Loucy (cell line): ENCODE results near the gene VPS26B.

Experiments
- H2AFZ ChIP-seq: fragments of 200-600 bp; sonication (generic); 2 replicates; pipeline ENCODE4 v1.6.0; 2016; ENCODE audit warnings: antibody characterized with exemption, mild to moderate bottlenecking, low read length, moderate library complexity
- H3F3A ChIP-seq: fragments of 200-600 bp; 2 replicates; pipeline ENCODE4 v1.6.0; 2016; ENCODE audit warnings: antibody characterized with exemption, low read depth, mild to moderate bottlenecking
- H3K27me3 ChIP-seq: fragments of 200-600 bp; sonication (generic); 2 replicates; pipeline ENCODE4 v1.6.1; 2014; ENCODE audit warnings: low read length, mild to moderate bottlenecking; ENCODE audit not compliant: insufficient read depth, poor library complexity, severe bottlenecking
- H3K36me3 ChIP-seq: fragments of 200-600 bp; sonication (generic); 2 replicates; pipeline ENCODE4 v1.6.1; 2016; ENCODE audit warnings: low read length; ENCODE audit not compliant: insufficient read depth
- H3K4me1 ChIP-seq: fragments of 200-600 bp; sonication (generic); 2 replicates; pipeline ENCODE4 v1.5.1; 2014; ENCODE audit warnings: low read length, mild to moderate bottlenecking; ENCODE audit not compliant: insufficient read depth, poor library complexity, severe bottlenecking
- H3K4me2 ChIP-seq: fragments of 200-600 bp; sonication (generic); 2 replicates; pipeline ENCODE4 v1.6.0; 2014; ENCODE audit warnings: antibody characterized with exemption, low read length, low read depth, mild to moderate bottlenecking; ENCODE audit not compliant: poor library complexity, severe bottlenecking
- H3K4me3 ChIP-seq: fragments of 200-600 bp; sonication (generic); 2 replicates; pipeline ENCODE4 v1.5.1; 2014; ENCODE audit warnings: low read length, mild to moderate bottlenecking, mixed read lengths; ENCODE audit not compliant: poor library complexity, severe bottlenecking
- H3K79me2 ChIP-seq: fragments of 200-600 bp; sonication (generic); 2 replicates; pipeline ENCODE4 v1.6.1; 2014; ENCODE audit warnings: low read length; ENCODE audit not compliant: insufficient read depth
- H3K9ac ChIP-seq: fragments of 200-600 bp; sonication (generic); 2 replicates; pipeline ENCODE4 v1.6.0; 2014; ENCODE audit warnings: mild to moderate bottlenecking, low read depth, low read length, moderate library complexity; ENCODE audit not compliant: poor library complexity, severe bottlenecking
- H3K9me2 ChIP-seq: fragments of 200-600 bp; sonication (generic); replicated peaks from 2 replicates; pipeline ENCODE4 v1.6.1; 2016; ENCODE audit warnings: low read depth, low read length, mixed read lengths
- H3K9me3 ChIP-seq: fragments of 200-600 bp; sonication (generic); 2 replicates; pipeline ENCODE4 v1.6.1; 2014; ENCODE audit warnings: mild to moderate bottlenecking, antibody characterized with exemption, low read length, low read depth; ENCODE audit not compliant: insufficient read depth
- H4K20me1 ChIP-seq: fragments of 200-600 bp; sonication (generic); 2 replicates; pipeline ENCODE4 v1.6.0; 2014; ENCODE audit warnings: antibody characterized with exemption, low read length, mild to moderate bottlenecking; ENCODE audit not compliant: insufficient read depth, poor library complexity, severe bottlenecking
- CTCF ChIP-seq: fragments of 200-600 bp; sonication (generic); conservative IDR thresholded peaks from 2 replicates; pipeline ENCODE4 v1.5.1; 2014; ENCODE audit warnings: mild to moderate bottlenecking, antibody characterized with exemption, low read length
- EZH2phosphoT487 ChIP-seq: fragments of 200-600 bp; IDR thresholded peaks from 2 replicates; pipeline ENCODE4 v1.6.1; 2018; ENCODE audit warnings: antibody characterized with exemption, mild to moderate bottlenecking, moderate library complexity, borderline replicate concordance

VPS26B gene

GRCh38 chr11:134240592-134240991, 16.1 kb downstream of the VPS26B start:
- Histone ChIP-seq H3K4me3 (no peak overlapping the region), H3K36me3 (peaks cover 65% of the 10 kb centered on the region; the same call in 1 of the 2 replicates), H3K9me2 (no peaks in the 10 kb centered on the region), H4K20me1 (no peaks in the 10 kb centered on the region), H2AFZ (no peak overlapping the region), H3K9ac (no peak overlapping the region), H3K4me1 (peaks cover 3% of the 10 kb centered on the region), H3K4me2 (no peak overlapping the region), H3K27me3 (no peaks in the 10 kb centered on the region), H3K9me3 (no peaks in the 10 kb centered on the region), H3K79me2 (no peaks in the 10 kb centered on the region), H3F3A (no peaks in the 10 kb centered on the region)
- TF ChIP-seq CTCF (no peak), EZH2phosphoT487 (no peak)

DNA sequence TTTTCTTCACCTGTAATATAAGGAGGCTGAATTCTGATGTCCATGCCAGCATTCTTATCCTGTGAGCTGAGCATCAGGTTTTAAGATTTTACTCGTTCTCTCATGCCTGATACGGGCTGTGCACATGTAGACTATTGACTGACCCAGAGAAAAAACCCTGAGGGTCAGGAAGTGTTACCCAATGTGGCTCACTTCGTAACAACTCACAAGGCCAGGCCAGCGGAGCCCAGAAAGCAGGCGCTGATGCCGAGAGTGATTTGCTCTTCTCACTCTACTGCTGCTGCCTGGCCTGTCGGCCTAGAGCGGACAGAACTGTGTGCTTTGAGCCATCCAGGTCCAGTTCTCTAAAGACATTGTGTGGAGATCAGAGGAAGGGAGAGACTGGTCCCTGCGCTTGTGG, 17.9 kb downstream of the VPS26B start:
- Histone ChIP-seq H3K9me2 (no peaks in the 10 kb centered on the region), H3K4me1 (no peaks in the 10 kb centered on the region), H3K9ac (no peak overlapping the region), H4K20me1 (no peaks in the 10 kb centered on the region), H3K27me3 (no peaks in the 10 kb centered on the region), H3K9me3 (no peaks in the 10 kb centered on the region), H2AFZ (no peak overlapping the region), H3K4me2 (no peak overlapping the region), H3F3A (no peaks in the 10 kb centered on the region), H3K79me2 (no peaks in the 10 kb centered on the region), H3K36me3 (peaks cover 72% of the 10 kb centered on the region; the same call in 1 of the 2 replicates), H3K4me3 (no peak overlapping the region)
- TF ChIP-seq EZH2phosphoT487 = no peak
- no peak for TF ChIP-seq CTCF

- H3K4me1 ChIP-seq = peaks cover 2% of the 10 kb centered on the region
- no peaks in the 10 kb centered on the region for H3F3A ChIP-seq
- peaks cover 85% of the 10 kb centered on the region; the same call in 1 of the 2 replicates for H3K36me3 ChIP-seq
- H3K9me2 ChIP-seq = no peaks in the 10 kb centered on the region
- H3K4me2 ChIP-seq = no peak overlapping the region
- H3K4me3 ChIP-seq = no peak overlapping the region
- no peak overlapping the region for H3K9ac ChIP-seq
- no peak overlapping the region for H2AFZ ChIP-seq
- no peaks in the 10 kb centered on the region for H3K79me2 ChIP-seq
- H4K20me1 ChIP-seq = no peaks in the 10 kb centered on the region
- H3K27me3 ChIP-seq = no peaks in the 10 kb centered on the region
- TF ChIP-seq CTCF = no peak
- TF ChIP-seq EZH2phosphoT487 = no peak
- H3K9me3 ChIP-seq = no peaks in the 10 kb centered on the region
Measured at GRCh38 chr11:134243913-134244312, 19.4 kb downstream of the VPS26B start.
